Measurements from ENCODE around the gene LRRC23. TPM values are rescaled to one million over a fixed set of nuclear protein-coding genes. Genes with fewer than 3 reads are reported as not detected.
A peak's percentile ranks its signal among the peaks of the same experiment; 100 is the strongest.

The LRRC23 gene
- total and polyA plus RNA-seq, 2 of the 13 experiments (the other 11 are each of a cell fraction or from before 2014, with no cell fraction given) = 6.0 to 7.8 TPM

GRCh38 chr12:6937481-6938352 is 33.1 kb downstream of the LRRC23 start (continued):
- TF ChIP-seq CBFB (CRISPR knock-in tag; IDR thresholded peaks at IDR 0.05) (peak; percentile 90), NR0B2 (CRISPR knock-in tag; IDR thresholded peaks at IDR 0.05) (peak; percentile 88), EED (CRISPR knock-in tag; IDR thresholded peaks at IDR 0.05) (no peak; the same call in 1 of the 2 replicates), XRCC5 (optimal IDR thresholded peaks at IDR 0.05; ENCODE audit: low read length) (peak; percentile 94), HCFC1 (IDR thresholded peaks at IDR 0.05; ENCODE audit: low read depth, low read length) (peak; percentile 60), ZSCAN22 (CRISPR knock-in tag; IDR thresholded peaks at IDR 0.05) (no peak), DMTF1 (CRISPR knock-in tag; IDR thresholded peaks at IDR 0.05) (no peak), HNF1A (IDR thresholded peaks at IDR 0.05; ENCODE audit: low read depth) (no peak; the same call in 1 of the 2 replicates), HNF1A (CRISPR knock-in tag; IDR thresholded peaks at IDR 0.05; ENCODE audit: borderline replicate concordance) (peak; percentile 53; the same call in 1 of the 2 replicates), USF2 (IDR thresholded peaks at IDR 0.05; ENCODE audit: low read depth, low read length) (no peak), USF2 (CRISPR knock-in tag; IDR thresholded peaks at IDR 0.05; ENCODE audit: borderline replicate concordance) (peak; percentile 50; the same call in 1 of the 2 replicates), NFKB2 (CRISPR knock-in tag; IDR thresholded peaks at IDR 0.05; ENCODE audit: borderline replicate concordance) (peak; percentile 91; the same call in 1 of the 2 replicates), SP5 (CRISPR knock-in tag; IDR thresholded peaks at IDR 0.05; ENCODE audit: borderline replicate concordance, low read depth) (peak; percentile 59; the same call in 1 of the 2 replicates), ZNF329 (CRISPR knock-in tag; IDR thresholded peaks at IDR 0.05; ENCODE audit: low read depth) (peak; percentile 1; the same call in 1 of the 2 replicates)
